Activated naive CD4-positive, alpha-beta T cell treated with anti-CD3 and anti-CD28 coated beads, Interleukin-2, amount 50 U/mL, for 16 hours (primary cell): ENCODE results near the gene MUC4.

ENCODE experiments used
- DNase-seq: peaks from one replicate; pipeline ENCODE4 v3.0.0-alpha.2; 2020

MUC4 gene

DNA sequence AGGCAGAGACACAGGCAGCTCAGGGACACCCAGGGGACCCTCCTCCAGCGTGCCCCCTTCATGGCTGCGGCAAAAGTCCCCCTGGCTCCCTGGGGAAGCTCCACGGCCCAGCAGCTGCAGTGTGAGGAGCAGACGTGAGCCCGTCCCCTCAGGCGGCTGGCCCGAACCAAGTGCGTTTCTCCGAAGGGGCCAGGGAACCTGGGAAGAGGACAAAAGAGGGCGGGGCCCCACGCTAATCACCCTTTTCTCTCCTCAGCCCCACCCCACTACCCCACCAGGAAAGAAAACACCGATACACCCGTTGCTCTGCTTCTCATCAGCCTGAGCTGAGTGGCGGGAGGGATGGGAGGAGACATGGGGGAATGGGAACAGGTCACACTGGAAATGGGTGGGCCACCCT, at the start of gene MUC4:
Gene MUC4, minus strand, starts transcription at position 174 of the 400 bp plus-strand sequence. Its CDS starts 112 bp downstream, at position 62.
- DNase-seq: no peak

DNA sequence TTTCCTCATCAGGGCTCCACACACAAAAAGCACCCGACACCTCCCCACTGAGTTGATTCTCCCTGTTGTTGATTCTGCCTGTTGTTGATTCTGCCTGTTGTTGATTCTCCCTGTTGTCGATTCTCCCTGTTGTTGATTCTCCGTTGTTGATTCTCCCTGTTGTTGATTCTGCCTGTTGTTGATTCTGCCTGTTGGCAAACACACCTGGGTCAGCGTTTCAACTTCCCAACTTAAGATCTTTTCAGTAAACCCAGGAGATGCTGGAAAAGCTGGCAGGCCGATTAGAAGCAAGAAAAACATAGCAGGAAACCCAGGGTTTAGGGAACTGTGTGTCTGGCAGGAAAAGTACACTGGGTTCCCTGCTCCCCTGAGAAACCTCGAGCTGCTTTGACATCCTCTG, 48.7 kb upstream of the MUC4 start:
- no peak for DNase-seq

DNA sequence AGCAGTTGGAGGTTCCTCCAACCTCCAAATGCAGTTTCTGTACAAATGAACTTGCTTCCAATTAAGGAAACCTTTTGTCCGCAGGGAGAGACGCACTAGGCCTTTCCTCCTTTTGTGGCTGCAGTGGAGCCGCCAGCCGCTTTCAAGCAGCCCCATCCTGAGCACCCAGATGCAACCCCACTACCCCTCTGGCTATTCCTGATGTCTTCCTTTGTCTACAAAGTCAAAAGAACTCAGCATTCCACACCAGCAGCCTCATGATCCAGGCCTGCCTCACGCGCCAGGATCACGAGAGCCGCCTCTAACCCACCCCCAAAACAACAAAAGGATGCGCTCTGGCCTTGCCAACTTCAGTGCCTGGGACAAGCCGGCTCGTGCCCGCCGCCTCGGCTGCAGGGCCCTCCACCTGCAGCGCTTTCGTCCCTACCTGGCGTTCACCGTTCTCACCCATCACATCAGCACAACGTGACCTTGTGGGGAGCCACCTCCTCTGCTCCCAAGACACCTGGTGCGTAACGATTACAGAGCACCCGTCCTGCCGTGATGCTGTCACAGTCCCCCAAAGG, 48.2 kb upstream of the MUC4 start:
- DNase-seq: no peak

DNA sequence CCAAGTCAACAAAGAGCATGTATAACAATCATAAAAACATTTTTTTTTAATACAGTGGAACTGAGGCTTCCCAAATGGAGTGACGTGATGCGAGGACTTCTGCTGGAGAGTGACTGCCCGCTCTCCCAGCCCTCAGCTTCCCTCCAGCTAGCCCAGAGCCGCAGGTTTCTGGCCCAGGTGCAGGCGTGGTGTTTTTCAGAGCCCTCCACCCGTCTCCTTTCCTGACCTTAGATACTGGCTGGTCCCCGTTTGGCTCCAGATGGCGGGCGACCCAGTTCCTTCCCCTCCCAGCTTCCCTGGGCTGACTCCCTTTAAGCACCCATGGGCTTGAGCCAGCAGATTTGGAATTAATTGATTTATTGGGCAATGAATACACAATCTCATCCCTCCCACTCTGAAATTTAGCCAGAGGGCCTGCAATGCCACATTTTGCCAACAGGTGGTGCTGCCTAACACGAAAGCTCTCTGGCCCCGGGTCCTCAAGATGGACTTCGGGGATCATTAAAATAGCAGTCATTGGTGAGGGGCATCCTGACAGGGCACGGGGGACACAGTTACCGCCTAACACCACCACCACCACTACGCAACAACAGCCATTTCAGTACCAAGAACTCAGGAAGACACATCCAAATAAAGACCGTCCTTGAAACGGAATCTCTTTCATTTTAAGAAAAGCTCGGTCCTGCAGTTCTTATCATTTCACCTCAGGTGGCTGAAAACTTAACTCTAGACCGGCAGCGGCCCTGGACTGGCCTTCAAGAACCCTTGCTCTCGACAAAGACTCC, 47.5 kb upstream of the MUC4 start:
- peak; percentile 75 for DNase-seq

- no peak for DNase-seq
Observed at GRCh38 chr3:195856410-195857084, 44.8 kb upstream of the MUC4 start.

DNA sequence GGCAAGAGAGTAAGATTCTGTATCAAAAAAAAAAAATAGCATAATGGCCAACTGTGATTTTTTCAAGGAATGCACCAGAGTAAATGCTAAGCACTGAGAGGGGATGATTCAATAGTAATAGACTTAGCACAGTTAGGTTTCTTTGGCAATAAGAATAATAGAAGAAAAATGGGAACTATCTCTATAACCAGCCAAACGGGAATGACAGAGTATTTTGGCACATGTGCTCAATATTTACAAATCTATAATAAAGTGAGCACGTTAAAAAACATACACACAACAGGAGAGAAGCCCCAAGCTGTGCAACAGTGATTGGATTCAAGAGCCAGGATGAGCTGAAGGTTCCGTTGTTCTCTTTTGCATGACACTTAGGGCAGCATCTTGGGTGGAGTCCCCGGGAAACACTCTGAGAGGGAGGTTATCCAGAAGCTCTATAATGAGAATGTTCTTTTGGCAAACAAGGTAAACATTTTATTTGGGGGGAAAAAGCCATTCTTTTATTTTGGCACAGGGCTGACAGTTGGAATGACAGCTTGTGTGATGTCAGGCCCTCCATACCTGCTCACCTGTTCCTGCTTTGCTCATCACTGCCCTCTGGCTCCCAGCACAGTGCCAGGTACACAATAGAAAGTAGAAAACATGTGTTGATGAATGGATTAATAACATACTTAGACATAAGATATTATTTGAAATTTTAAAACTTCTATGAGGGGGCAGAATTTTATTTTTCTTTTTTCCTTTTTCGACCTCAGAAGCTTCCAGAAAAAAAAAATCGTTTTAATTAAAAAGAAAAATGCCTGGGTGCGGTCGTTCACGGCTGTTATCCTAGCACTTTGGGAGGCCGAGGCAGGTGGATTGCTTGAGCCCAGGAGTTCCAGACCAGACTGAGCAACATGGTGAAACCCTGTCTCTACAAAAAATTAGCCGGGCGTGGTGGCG, 44.0 kb upstream of the MUC4 start:
- no peak for DNase-seq

- DNase-seq: no peak
Observed at GRCh38 chr3:195854628-195855294, 43.0 kb upstream of the MUC4 start.

DNA sequence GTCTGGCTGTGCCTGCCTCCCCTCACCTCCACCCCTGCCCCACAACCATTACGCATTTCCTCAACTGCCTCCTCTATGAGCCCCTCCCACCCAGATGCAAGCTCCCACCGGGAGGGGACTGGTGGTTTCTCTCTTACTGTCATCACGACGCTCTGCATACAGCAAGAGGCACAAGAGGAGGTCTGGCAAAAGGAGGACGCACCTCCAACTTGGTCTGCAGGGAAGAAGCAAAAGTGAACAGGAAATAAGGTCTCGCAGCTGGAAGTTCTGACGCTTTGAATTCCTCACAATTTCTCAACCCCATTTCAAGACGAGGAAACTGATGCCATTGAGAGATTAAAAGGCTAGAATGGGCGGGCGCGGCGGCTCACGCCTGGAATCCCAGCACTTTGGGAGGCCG, 42.3 kb upstream of the MUC4 start:
- DNase-seq: no peak

DNA sequence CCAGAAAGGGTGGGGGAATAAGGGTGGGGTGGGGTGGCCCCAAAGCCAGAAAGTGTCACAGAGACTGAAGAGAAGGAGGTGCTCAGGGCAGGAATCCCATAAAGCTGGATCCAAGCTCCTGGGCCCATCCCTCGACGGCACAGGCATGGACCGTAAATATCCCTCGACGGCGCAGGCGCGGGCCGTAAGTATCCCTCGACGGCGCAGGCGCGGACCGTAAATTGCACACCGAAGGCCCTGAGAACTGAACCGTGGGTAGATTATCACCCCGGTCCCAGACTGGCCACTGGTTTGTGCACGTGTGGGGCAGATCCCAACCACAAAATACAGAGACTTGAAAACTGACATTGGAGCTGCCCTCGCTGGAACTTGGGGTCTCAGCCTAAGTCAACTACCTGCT, 41.3 kb upstream of the MUC4 start:
- no peak for DNase-seq

DNA sequence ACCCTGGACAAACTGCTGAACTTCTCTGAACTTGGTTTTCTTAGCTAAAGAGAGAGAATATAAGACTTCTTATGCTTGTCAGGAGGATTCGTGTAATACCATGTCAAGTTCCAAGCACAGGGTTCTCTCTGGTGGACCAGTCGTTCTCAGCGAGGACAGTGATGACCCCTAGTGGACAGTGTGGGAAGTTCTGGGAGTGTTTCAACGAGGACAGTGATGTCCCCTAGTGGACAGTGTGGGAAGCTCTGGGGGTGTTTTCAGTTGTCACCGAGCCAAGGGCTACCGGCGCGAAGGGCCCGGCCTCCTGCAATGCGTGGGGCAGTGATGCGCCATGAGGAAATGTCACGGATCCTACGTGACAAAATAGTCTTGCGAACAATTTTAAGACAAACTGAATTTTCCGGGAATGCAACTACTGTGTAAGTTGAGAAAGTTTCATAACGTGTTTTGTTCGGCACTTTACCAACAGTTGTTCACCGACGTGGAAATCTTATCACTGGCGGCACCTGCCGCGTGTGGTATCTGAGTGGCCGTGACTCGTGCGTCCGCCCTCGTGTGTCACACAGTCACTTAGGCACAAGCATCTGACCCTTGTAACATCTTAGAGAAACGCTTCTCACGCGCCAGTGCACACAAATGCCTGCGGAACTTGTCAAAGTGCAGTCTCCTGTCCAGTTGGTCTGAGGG, 39.3 kb upstream of the MUC4 start:
- DNase-seq: peak; percentile 87

- DNase-seq: no peak
Observed at GRCh38 chr3:195849322-195850074, 37.8 kb upstream of the MUC4 start.

GRCh38 chr3:195847055-195847950, 35.6 kb upstream of the MUC4 start:
- no peak for DNase-seq

DNA sequence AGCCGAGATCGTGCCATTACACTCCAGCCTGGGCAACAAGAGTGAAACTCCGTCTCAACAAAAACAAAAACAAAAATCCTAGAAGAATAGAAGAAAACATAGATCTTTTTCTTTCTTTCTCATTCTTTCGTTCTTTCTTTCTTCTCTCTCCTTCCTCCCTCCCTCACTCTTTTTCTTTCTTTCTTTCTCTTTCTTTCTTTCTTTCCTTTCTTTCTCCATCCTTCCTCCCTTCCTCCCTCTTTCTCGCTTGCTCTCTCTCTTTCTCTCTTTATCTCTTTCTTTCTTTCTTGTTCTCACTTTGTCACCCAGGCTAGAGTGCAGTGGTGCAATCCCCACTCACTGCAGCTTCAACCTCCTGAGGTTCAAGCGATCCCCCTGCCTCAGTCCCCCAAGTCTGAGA, 33.8 kb upstream of the MUC4 start:
- DNase-seq: no peak

DNA sequence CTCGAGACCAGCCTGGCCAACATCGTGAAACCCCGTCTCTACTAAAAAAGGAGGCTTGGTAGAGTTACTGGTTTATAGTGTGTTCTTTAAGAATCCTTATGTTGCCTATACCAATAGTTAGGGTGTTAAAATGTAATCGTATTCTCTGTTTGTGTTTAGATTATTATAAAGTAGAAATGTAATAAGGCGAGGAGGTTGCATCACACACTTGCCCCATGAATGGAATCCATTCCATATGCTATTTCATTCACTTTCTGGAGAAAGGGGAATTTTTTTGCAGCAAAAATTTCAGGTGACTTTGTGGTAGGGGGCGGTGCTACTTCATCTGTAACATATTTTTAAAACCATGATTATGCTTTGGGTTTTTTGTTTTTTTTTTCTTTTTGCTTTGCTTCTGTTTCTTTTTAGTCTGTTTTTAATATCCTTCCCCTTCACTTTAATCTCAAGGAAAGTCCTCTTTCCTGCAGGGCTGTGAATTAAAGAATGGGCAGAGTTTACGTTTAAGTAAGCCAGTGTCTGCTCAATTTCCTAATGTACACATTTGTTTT, 33.0 kb upstream of the MUC4 start:
- DNase-seq: no peak

DNA sequence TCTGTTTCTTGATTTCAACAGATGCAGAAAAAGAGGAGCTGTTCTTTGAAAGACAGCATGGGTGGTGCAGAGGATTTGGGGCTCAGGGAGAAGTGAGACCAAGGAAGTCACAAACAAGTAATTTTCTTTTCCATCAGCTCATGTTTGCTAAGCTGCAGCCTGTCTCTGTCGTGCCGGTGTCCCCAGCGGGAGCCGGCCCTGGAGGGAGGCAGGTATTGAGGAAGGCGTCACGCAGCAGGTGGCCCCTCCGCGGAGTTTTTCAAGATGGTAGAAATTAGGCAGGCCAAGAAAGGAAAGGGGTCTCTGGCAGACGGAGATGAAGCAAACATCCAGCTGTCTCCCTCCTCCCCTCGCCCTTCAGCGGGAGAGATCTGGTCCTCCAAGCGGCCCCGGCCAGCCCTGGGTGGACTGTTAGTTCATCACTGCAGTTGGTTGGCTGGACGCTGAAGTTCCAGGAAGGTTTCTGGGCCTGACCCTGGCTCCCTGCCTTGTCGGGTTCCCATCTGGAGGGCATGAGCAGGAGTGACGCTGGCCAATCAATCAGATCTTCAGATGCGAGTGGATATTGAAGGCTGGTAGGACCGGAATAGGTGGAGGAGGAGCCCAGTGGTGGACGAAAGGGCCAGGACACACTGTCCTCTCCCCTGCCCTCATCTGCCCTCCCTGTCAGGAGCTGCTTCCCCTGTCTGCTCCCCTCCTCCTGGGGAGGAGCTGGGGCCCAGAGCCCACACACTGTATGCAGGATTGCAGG, 27.7 kb upstream of the MUC4 start:
- DNase-seq: no peak

DNA sequence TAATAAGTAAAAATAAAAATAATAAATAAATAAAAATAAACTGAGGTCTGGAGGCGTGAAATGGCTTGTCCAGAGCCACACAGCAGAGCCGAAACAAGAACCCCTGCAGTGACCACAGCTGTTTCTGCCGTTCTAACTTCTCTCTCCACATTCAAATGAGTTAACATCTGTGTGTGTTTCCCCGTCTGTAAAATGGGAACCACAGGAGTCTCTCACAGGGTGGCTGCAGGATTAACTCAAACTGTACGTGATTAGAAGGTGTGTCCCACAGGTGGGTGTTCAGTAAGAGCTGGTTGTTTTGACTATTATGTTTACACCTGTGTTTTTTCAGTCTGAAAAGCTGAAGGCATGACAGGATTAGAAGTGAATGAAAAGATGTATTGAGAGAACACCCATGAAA, 27.0 kb upstream of the MUC4 start:
- no peak for DNase-seq

DNA sequence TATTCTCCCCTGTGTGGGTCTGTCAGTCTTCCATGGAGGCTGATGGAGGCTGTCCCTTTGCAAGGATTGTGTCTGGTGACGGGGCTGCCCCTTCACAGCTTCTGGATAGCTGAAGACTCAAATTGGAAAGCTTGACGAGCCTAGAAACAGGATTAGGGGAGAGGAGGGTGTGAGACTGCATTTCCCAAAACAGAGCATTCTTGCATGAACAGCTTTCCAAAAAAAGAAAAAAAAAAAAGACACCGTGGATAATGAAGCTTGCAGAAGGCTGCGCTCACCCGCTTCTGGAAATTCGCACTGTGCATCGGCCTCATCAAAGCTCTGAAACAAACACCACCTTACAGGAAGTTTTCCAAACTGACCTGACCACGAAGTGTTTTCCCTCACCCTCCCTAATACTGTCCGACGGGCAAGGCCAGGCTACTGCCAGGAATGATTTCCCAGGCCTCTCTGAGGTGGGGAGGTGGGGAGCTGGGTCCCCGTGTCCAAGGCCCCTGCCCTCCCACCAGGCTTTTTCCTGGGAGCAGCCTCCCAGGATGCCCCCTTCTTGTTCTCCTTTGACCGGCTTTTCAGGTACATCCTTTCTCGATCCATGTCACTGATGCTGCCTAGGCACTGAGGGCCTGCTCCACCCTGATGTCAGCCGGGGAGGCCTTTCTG, 24.9 kb upstream of the MUC4 start:
- DNase-seq: no peak

DNA sequence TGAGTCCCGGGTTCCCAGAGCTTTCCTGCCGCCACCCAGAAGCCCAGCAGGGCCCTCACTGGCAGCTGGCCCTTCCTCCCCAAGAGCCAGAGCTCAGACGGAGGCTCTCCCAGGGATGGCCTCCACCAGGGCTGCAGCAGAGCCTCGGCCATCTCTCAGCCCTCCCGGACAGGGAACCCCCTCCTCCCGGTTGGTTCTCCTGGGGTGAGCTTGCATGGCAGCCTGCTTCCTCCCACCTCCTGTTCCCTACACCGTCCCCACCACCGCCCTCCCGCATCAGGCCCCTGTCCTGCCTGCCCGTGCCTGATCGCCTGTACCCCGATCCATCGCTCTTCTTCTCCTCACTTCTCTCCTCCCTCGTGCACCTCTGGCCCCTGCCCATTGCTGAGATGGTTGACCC, 24.1 kb upstream of the MUC4 start:
- DNase-seq: no peak
